ENCODE measurements around the gene KIAA1755. TPM values are rescaled to one million over a fixed set of nuclear protein-coding genes. Genes with fewer than 3 reads are reported as not detected.

The KIAA1755 gene
- total RNA-seq, 2 donors from 2014 or later: 3.1 to 4.2 TPM

DNA sequence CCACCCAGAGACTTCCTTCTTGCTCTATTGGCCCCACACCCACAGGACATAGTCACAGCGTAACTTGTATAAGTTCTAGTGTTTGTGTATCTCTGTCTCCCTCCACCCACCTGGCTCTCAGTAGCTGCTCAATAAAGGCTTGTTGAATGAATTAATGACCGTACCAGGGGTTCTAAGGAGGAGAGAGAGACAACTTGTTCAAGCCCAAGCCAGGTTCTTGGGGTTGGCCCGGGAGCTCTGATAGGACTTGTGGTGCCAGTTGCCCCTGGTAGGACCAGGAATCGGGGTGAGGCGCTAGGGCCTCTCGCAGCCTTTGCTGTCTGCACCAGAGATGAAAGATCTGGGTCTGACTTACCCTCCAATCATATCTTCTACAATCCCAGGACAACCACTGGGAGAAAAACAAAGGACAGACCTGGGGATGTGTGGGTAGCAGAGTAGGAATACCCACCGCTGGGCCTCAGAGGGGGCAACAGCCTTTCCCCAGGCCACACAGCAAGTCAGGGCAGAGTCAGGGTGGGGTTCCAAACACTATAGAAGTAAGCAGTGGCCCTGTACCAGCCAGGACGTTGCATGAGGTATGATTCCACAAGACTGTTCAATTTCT is 90.2 kb downstream of the KIAA1755 start:
- H3K4me3 ChIP-seq: no peak overlapping the region
- no peaks in the 10 kb centered on the region for H3K9me3 ChIP-seq
- H3K27me3 ChIP-seq: no peaks in the 10 kb centered on the region
- H3K4me1 ChIP-seq: peaks cover 0 to 71% of the 10 kb centered on the region in 2 donors
- DNase-seq (ENCODE audit: low spot score): no peak
- H3K27ac ChIP-seq: peak overlapping the region; percentile 68
- no peaks in the 10 kb centered on the region for H3K36me3 ChIP-seq
- TF ChIP-seq, protein P1, sequence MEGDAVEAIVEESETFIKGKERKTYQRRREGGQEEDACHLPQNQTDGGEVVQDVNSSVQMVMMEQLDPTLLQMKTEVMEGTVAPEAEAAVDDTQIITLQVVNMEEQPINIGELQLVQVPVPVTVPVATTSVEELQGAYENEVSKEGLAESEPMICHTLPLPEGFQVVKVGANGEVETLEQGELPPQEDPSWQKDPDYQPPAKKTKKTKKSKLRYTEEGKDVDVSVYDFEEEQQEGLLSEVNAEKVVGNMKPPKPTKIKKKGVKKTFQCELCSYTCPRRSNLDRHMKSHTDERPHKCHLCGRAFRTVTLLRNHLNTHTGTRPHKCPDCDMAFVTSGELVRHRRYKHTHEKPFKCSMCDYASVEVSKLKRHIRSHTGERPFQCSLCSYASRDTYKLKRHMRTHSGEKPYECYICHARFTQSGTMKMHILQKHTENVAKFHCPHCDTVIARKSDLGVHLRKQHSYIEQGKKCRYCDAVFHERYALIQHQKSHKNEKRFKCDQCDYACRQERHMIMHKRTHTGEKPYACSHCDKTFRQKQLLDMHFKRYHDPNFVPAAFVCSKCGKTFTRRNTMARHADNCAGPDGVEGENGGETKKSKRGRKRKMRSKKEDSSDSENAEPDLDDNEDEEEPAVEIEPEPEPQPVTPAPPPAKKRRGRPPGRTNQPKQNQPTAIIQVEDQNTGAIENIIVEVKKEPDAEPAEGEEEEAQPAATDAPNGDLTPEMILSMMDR (IDR thresholded peaks at IDR 0.05): no peak

DNA sequence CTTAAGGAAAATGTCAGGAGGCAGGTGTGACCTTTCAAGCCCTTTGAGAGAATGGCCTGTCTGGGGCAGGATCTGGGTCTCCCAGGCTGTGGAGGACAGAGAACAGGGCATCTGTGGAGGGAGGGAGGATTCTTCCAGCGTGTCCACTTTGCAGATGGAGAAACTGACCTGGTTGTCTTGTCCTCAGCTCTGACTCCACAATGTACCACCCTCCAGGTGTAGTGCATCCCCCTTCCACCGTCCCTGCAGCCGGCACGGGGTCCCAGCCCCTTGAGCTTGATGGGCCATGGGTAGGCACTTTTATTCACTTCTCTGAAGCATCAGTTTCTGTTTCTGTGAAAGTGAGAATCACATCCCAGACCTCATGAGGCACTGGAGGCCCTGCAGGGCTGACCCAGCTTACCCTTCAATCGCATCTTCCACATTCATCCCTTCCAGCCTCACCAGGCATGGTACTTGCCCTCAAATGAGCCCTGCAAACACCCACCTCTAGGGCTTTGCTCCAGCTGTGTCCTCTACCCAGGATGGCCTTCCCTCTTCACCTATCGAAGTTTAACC is 90.8 kb downstream of the KIAA1755 start:
- H3K4me1 ChIP-seq: peaks cover 0 to 72% of the 10 kb centered on the region in 2 donors
- H3K27me3 ChIP-seq: no peaks in the 10 kb centered on the region
- DNase-seq (ENCODE audit: low spot score): no peak
- H3K9me3 ChIP-seq: no peaks in the 10 kb centered on the region
- H3K27ac ChIP-seq: peak overlapping the region; percentile 68
- TF ChIP-seq, protein P1 (IDR thresholded peaks at IDR 0.05): no peak
- H3K36me3 ChIP-seq: no peaks in the 10 kb centered on the region
- no peak overlapping the region for H3K4me3 ChIP-seq

DNA sequence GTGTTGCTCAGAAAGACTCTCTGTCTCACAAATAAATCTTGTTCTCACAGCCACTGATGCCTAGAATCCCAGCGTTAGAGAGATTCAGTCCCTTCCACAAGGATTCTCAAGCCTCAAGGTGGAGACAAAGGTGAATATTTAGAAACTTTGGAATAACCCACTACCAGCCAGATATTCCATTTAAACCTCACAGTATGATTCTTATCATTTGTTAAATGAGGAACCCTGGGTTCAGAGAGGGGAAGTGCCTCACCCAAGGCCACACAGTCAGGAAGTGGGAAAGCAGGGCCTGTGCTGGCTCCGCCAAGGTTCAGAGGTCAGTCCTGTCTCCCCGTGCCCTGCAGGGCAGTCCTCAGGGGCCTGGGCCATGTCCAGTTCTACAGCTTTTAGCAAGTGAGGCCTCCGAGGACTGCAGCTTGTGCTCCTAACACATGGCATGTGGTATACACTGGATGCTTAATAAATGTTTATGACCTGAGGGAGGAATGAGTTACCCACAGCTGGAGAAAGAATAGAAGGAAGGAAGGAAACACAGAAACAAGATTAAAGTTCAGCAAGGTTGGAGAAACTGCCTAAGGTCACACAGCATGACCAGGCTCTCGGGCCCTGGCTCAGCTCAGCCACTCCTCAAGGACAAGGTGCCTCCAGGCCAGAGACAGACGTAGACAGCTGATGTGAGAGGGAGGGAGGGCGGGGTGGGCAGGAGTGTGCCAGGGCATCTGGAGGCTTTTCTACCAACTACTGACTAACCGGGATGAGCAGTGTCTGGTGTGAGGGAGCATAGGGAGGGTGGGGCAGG is 91.5 kb downstream of the KIAA1755 start:
- no peaks in the 10 kb centered on the region for H3K9me3 ChIP-seq
- H3K4me3 ChIP-seq: no peak overlapping the region
- peaks cover 0 to 71% of the 10 kb centered on the region in 2 donors for H3K4me1 ChIP-seq
- no peaks in the 10 kb centered on the region for H3K27me3 ChIP-seq
- H3K36me3 ChIP-seq: no peaks in the 10 kb centered on the region
- no peak for DNase-seq (ENCODE audit: low spot score)
- peak overlapping the region; percentile 68 for H3K27ac ChIP-seq
- TF ChIP-seq, protein P1 (IDR thresholded peaks at IDR 0.05): no peak

DNA sequence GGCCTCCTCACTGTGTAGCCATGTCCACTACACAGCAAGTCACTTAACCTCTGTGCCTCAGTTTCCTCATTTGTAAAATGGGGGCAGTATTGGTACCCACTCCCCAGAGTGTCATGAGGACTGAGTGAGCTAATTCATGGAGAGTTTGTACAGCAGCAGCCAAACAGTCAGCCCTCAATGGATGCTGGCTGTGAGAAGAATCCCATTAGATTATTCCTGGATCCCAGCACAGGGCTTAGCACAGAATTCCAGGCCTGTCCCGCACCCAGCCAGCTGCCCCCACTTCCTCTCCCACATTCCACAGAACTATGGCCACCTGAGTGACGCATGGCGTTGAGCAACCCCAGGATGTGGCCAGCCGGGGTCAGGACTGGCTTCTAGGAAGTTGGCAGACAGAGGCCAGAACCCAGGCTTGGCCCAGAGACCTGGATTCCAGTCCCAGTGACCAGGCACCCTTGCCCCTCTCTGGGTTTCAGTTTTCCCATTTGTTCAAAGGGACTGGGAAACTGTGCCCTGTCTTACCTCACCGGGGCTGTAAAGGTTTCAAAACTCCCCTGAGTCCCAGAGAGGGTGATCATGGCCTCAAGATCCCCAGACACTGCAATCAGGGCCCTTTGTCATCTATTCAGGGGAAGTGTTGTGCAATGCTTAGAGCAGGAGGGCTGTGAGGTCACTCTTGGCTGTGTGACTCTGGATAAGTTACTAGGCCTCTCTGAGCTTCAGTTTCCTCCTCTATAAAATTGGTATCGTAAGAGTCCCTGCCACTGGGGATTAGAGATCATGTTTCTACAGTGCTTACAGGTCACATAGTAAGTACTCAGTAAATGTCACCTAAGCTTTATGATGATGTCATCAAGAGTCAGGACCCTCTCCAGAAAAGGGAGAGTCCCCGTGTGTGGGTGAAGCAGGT is 92.4 kb downstream of the KIAA1755 start:
- peak; percentile 96 for DNase-seq (ENCODE audit: low spot score)
- Histone ChIP-seq H3K9me3 (no peaks in the 10 kb centered on the region), H3K4me3 (no peak overlapping the region), H3K27ac (peak overlapping the region; percentile 68), H3K27me3 (no peaks in the 10 kb centered on the region), H3K36me3 (no peaks in the 10 kb centered on the region), H3K4me1 (peaks cover 0 to 69% of the 10 kb centered on the region in 2 donors)
- TF ChIP-seq, protein P1 (IDR thresholded peaks at IDR 0.05): no peak

DNA sequence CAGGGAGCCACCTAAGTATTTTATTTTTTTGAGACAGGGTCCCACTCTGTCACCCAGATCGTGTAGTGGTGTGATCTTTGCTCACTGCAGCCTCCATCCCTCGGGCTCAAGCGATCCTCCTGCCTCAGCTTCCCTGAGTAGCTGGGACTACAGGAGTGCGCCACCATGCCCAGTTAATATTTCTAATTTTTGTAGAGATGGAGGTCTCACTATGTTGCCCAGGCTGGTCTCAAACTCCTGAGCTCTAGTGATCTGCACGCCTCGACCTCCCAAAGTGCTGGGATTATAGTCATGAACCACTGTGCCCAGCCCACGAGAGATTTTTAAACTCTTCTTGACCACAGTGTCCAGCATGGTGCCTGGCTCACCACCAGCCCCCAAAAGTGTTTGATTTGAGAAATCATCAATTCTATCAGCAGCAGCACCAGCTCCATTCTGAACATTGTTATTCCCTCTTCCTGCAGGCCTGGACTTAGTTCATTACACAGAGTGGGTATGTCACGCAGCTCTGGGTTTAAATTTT is 93.1 kb downstream of the KIAA1755 start:
- Histone ChIP-seq H3K27ac (peak overlapping the region; percentile 68), H3K27me3 (no peaks in the 10 kb centered on the region), H3K4me1 (peaks cover 0 to 69% of the 10 kb centered on the region in 2 donors), H3K36me3 (no peaks in the 10 kb centered on the region), H3K9me3 (no peaks in the 10 kb centered on the region), H3K4me3 (no peak overlapping the region)
- TF ChIP-seq, protein P1 (IDR thresholded peaks at IDR 0.05): no peak
- no peak for DNase-seq (ENCODE audit: low spot score)

Data from right atrium auricular region (tissue), 2 donors.